Right hindlimb (tissue), 1 donor: ENCODE data around the gene KRT7.
"Not testable (repeated sequence)": the region's sequence is repeated elsewhere in the genome, so short reads cannot be mapped to it uniquely, and the experiment has no call there.

Experiments used
- DNase-seq: peaks from one replicate; pipeline ENCODE4 v3.0.0-alpha.2; 2018

The KRT7 gene

GRCh38 chr12:52245962-52246569 is 13.0 kb downstream of the KRT7 start:
- no peak for DNase-seq

DNA sequence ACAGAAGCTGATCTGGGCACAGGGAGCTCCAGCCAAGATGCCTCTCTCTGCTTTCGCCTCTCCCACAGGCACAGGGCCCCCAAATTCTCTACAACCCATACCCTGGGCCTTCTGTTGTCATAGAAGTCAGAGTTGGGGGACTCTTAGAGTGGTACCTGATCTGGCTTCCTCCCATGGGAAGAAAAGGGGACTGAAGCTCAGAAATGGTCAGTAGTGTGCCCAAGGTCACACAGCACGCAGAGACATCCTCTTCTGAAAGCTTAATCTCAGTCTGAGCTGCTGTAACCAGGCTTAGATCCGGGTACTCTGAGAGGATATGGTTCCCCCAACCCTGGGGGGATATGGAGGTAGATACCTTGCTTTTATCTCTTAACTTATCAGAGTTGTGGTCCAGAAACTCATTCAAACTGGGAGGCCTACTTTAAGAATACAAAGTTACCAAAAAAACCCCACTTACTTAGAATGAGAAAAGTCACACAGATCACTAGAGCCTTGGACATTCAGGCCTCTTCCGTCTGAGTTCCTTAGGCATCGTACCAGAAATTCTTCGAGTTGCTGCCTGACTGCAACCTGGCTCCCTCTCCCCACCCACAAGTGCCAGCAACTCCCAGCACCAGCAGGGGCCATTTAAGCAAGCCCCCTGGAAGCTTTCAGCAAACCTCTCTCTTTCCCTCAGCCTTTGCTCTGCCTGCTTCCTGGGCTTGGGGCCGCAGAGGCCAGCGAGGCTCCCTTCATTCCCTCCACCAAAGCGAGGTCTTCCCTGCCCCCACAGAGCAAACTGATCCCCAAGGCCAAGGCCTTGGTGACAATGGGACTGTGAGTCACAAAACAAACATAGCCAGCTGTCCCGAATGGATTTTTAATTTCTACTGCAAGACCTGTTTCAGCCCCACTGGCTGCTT is 13.9 kb downstream of the KRT7 start:
- DNase-seq = no peak

- no peak for DNase-seq
Observed at GRCh38 chr12:52247622-52248540, 14.8 kb downstream of the KRT7 start.

DNA sequence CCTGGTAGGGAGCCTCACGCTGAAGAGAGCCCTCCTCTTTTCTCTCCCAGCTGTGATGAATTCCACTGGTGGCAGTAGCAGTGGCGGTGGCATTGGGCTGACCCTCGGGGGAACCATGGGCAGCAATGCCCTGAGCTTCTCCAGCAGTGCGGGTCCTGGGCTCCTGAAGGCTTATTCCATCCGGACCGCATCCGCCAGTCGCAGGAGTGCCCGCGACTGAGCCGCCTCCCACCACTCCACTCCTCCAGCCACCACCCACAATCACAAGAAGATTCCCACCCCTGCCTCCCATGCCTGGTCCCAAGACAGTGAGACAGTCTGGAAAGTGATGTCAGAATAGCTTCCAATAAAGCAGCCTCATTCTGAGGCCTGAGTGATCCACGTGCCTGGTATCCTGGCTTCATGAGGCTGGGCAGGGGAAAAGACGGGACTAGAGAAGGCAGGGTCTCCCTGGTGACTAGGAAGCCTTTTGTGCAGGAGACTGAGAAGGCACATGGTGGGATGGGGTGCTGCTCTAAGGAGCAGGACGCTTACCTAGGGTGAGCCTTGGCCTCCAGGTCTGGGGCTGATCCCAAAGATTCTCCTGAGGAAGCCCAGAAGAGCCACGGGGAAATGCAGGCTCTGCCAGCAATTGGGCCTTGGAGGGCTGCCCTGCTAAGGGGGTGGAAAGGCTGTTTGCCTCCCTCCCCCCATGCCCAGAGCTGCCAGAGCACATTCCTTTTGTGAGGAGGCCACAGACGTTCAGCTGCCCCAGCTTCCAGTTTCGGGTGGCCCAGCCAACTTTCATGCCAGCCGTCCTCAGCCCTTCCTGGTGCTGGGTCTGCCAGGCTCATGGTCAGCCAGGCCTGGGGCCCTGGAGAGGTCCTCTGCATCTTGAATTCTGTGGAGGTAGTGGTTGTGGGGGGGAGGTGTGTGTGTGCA is 15.8 kb downstream of the KRT7 start:
- DNase-seq = peak; percentile 66

DNA sequence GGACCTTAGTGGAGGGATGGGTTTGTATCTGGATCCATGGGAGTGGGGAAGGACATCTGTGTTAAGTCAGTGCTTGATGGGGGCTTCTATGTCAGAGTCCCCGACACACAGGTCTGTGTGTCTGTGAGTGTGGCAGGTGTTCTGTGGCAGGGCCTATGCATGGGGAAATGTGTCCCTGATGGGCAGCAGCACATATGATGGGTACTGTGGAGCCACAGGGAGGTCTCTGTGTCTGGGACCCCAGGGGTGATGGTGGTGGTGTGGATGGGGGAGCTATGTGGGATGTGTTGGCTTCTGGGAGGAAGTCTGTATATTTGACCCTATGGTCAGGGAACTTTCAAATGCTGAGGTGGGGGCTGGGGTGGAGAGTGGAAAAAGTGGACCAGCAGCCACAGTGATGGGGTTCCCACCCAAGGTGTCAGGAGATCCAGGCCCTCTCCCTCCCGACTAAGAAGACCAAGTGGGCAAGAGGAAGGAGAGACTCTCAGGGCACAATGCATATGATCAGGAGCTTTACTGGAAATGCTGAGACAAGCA is 16.5 kb downstream of the KRT7 start:
- DNase-seq = no peak

GRCh38 chr12:52250048-52250990 is 17.3 kb downstream of the KRT7 start:
- no peak for DNase-seq

DNA sequence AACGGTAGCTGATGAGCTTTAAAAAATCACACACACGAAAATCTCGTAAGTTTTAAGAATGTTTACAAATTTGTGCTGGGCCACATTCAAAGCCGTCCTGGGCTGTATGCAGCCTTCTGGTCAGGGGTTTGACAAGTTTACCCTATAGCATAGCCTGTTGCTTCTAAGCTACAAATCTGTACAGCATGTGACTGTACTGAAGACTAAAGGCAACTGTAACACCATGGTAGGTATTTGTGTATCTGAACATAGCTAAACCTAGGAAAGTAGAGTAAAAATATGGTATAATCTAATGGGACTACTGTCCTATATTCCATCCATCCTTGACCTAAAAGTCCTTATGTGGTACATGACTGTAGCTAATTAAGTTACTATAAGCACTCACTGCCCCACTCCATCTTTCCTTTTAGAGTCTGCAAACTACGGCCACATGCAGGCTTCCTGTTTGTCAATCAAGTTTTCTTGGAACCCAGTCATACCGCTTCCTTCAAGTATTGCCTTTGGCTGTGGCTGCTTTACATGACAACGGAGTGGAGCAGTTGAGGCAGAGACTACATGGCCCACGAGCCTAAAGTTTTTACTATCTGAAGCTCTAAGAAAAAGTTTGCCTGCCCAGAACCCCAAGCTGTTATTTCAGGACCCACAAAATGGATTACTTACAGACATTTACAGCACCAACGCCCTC is 18.5 kb downstream of the KRT7 start:
- no peak for DNase-seq

DNA sequence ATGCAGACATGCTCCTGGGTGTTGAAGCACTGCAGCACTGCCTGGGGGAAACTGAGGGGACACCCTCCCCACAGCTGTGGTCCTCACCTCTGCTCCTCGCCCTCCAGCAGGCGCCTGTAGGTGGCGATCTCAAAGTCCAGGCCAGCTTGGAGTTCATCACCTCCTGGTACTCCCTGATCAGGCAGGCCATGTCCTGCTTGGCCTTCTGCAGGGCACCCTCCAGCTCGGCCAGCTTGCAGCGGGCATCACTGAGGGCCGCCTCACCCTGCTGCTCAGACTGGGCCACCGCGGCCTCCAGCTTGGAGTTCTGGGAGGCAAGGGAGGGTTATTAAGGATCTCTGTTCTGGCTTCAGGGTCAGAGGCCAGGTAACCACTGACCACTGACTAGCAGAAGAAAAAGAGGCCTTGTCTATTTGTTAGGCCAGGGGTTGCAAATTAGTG is 19.2 kb downstream of the KRT7 start:
- not testable (repeated sequence) for DNase-seq

DNA sequence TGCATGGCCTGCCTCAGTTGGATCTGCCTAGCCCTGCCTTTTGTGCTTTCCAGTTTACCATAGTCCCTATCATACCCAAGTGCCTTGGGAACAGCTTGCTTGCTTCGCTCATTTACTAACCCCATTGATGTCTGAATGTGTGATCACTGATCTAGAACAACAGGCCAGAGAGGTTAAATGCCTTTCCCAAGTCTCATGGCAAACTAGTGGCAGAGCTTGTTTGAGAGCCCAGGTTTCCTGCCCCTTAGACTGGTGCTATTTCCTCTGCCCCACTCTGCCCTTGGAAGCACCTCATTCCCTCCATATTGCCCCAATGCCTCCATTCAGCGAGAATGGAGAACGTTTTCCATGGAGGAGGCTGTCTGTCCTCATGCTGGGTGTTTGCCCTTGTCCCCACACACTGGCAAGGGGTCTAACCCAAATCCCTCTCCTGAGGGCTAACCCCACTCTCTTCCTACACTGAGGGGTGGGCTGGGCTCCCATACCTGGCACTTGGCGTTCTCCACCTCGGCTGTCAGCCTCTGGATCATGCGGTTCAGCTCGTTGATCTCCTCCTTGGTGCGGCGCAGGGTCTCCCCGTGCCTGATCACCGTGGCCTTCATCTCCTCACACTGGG is 19.8 kb downstream of the KRT7 start:
- no peak for DNase-seq

DNA sequence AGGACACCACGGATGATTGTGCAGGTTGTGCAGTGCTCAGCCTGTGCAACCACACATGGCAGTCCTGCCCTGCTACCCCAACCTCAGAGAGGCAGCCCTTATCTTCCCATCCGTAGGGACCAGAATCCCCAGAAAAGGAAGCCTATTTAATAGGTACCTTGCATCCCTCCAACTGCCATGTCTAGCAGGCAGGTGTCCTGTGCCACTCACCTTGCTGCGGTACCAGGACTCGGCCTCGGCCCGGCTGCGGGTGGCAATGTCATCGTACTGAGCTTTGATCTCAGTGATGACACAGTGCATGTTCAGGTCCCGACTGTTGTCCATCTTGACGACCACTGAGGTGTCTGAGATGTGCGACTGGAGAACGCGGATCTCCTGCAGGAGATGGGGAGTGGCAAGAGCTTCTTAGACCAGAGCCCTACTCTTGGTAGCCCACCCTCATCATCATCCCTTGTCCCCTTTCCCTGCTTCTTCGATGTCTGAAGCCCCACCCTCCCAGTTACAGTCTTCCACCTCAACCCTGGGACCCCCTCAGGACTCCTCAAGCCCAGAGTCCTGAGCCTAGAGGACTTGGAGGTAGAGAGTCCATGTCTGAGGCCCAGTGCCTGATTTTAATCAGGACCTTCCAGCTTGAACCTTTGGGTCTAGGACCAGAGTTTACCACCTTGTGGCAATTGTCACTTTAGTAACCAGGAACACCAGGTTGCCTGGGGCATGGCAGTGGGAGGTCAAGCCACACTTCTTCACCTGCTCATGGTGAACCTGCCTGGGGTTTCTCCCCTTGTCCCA is 20.5 kb downstream of the KRT7 start:
- no peak for DNase-seq

DNA sequence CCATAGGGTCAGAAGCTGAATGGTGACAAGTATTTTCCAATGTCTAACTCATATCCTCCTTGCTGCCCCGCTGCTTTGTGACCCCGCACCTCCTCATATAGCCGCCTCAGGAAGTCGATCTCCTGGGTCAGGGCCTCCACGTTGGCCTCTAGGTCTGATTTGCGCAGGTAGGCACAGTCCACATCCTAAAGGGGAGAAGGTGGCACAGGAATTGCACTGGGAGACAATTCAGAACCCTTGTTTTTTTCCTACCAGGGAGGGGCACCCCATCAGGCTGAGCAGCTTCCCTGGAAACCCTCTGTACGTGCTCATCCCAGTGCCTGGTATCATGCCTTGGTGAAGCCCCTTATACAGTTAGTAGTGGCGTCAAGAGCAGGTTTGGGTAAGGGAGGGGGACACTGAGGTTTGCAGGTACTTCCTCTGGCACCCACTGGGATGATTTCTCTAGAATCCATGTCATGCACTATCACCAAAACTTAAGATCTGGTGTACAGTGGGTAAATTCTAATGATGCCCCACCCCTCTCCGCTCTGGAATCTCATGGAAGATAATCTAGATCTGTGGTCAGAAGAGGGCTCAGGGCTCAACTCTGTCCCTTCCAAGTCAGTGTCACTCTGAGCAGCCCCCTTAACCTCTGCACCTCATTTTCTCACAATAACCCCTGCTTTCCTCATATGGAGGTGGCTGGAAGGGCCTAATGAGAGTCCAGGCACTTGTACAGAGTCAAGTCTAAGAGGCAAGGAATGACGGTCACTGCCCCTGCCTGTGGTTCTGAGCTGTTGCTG is 21.3 kb downstream of the KRT7 start:
- no peak for DNase-seq

- DNase-seq = no peak
Observed at GRCh38 chr12:52254965-52255751, 22.1 kb downstream of the KRT7 start.

DNA sequence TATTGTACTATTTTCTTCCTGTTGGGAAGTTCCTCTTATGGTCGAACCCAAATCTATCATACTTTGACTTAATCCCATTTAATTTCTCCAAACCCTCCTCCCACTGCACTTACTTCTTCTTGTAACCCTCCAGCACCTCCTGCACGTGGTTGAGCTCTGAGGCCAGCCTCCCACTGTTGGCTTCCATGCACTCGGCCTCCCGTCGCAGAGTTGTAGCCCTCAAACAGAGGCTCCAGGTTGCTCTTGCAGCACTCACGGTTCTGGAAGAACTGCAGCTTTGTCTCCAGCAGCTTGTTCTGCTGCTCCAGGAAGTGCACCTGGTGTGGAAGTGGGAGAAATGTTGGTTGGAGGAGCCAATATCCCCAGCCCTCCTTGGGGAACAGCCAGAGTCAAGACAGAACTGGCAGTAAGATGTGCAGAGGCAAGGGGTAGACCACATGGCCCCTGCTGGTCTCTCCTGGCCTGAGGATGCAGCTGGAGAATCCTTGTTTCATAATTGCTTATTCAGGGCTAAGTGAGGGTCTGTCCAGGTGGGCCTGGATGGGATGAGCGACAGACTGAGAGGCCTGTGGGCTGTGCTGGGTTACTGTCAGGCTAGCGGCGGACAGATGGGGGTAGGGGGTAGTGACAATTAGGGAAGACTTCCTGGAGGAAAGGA is 23.0 kb downstream of the KRT7 start:
- DNase-seq = no peak

- no peak for DNase-seq
Observed at GRCh38 chr12:52256584-52256935, 23.5 kb downstream of the KRT7 start.

GRCh38 chr12:52257074-52257551 is 24.1 kb downstream of the KRT7 start:
- no peak for DNase-seq

DNA sequence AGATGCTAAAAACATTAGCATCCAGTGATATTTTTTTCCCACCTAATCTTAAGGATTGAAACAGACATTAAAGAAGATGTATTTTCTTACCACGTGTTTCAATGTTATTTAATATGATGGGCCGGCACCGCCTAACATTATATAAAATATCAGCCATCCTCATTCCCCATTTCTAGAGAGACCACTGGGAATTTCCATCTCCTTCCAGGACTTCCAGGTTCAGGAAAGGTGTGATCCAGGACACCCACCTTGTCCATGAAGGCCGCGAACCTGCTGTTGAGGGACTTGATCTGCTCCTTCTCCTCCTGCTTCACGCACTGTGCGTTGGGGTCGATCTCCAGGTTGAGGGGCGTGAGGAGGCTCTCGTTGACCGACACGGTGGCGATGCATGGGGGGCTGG is 24.9 kb downstream of the KRT7 start:
- not testable (repeated sequence) for DNase-seq
